H1 (cell line): ENCODE measurements around the gene RHEX. TPM values are rescaled to one million over a fixed set of nuclear protein-coding genes. Genes with fewer than 3 reads are reported as not detected.

Experiments
- CTCF ChIA-PET: fragments of 300-600 bp; sonication (Branson Sonifier 250); formaldehyde crosslinking; loops from one replicate; lab custom pipeline; 2021; ENCODE audit not compliant: partially characterized antibody; lab: Charles Lee
- POLR2A ChIA-PET: fragments of 300-600 bp; sonication (Branson Sonifier 250); formaldehyde crosslinking; loops from one replicate; lab custom pipeline; 2021; ENCODE audit warnings: inconsistent platforms; ENCODE audit not compliant: partially characterized antibody; lab: Charles Lee
- DNase-seq, 2 experiments: peaks; one replicate each; pipeline versions ENCODE4 v3.0.0 to v3.0.0-alpha.2; 2010 to 2022; ENCODE audit warnings: low spot score in 2 of 2, low read depth in 1 of 2, mixed read lengths in 1 of 2
- FAIRE-seq: peaks from 2 replicates; lab custom pipeline; 2011; peaks lifted over from hg19 to GRCh38; lab: Jason Lieb, UNC
- H2AFZ ChIP-seq: 2 replicates; pipeline ENCODE4 v1.8.1; 2012; ENCODE audit warnings: low read length, inconsistent platforms
- H2AK5ac ChIP-seq: 2 replicates; pipeline ENCODE4 v1.6.1; 2013; ENCODE audit warnings: low read depth, low read length
- H2BK120ac ChIP-seq: replicated peaks from 2 replicates; pipeline ENCODE3; 2013; ENCODE audit warnings: low read depth, low read length, inconsistent platforms
- H2BK12ac ChIP-seq: 2 replicates; pipeline ENCODE4 v1.6.1; 2013; ENCODE audit warnings: low read depth, low read length
- H2BK15ac ChIP-seq: 2 replicates; pipeline ENCODE4 v1.6.1; 2013; ENCODE audit warnings: low read length
- H2BK20ac ChIP-seq: 2 replicates; pipeline ENCODE4 v1.6.1; 2013; ENCODE audit warnings: low read length
- H2BK5ac ChIP-seq: 2 replicates; pipeline ENCODE4 v1.6.1; 2013; ENCODE audit warnings: low read depth, low read length
- H3K14ac ChIP-seq: 2 replicates; pipeline ENCODE4 v1.6.1; 2013; ENCODE audit warnings: inconsistent platforms; ENCODE audit not compliant: insufficient read length
- H3K18ac ChIP-seq: 2 replicates; pipeline ENCODE4 v1.6.1; 2013; ENCODE audit warnings: low read length; ENCODE audit errors: extremely low read depth
- H3K23ac ChIP-seq: 2 replicates; pipeline ENCODE4 v1.6.1; 2013; ENCODE audit warnings: inconsistent platforms; ENCODE audit not compliant: insufficient read length
- H3K23me2 ChIP-seq: 2 replicates; pipeline ENCODE4 v1.6.1; 2013; ENCODE audit warnings: low read depth, low read length
- H3K27ac ChIP-seq: 2 replicates; pipeline ENCODE4 v1.6.1; 2011; ENCODE audit warnings: low read depth, low read length, inconsistent platforms
- H3K27me3 ChIP-seq, 4 experiments: replicated peaks in 1 of 4; 1 replicate in 1 of 4; 2 replicates in 3 of 4; pipeline versions ENCODE4 v1.6.1 to v1.8.1; 2011 to 2013; ENCODE audit warnings: low read length in 3 of 4, mild to moderate bottlenecking in 3 of 4, inconsistent platforms in 2 of 4, mixed read lengths in 2 of 4, moderate library complexity in 1 of 4; ENCODE audit not compliant: control insufficient read depth in 3 of 4, insufficient read depth in 3 of 4; ENCODE audit errors: extremely low read depth in 1 of 4
- H3K36me3 ChIP-seq, 4 experiments: 2 replicates each; pipeline versions ENCODE4 v1.6.1 to v1.8.1; 2011 to 2013; ENCODE audit warnings: mild to moderate bottlenecking in 4 of 4, low read length in 3 of 4, moderate library complexity in 2 of 4, control low read depth in 1 of 4, inconsistent platforms in 1 of 4; ENCODE audit not compliant: insufficient read depth in 4 of 4, control insufficient read depth in 2 of 4
- H3K4ac ChIP-seq: replicated peaks from 2 replicates; pipeline ENCODE3; 2013; ENCODE audit warnings: low read length, low read depth, mixed read lengths, inconsistent platforms; ENCODE audit not compliant: insufficient read length
- H3K4me1 ChIP-seq, 4 experiments: replicated peaks in 1 of 4; 1 replicate in 1 of 4; 2 replicates in 3 of 4; pipeline versions ENCODE4 v1.6.1 to v1.8.1; 2011 to 2013; ENCODE audit warnings: low read length in 3 of 4, inconsistent platforms in 2 of 4, mixed read lengths in 1 of 4; ENCODE audit not compliant: insufficient read depth in 4 of 4, control insufficient read depth in 3 of 4
- H3K4me2 ChIP-seq, 2 experiments: 2 replicates each; pipeline versions ENCODE4 v1.6.1 to v1.8.1; 2011 to 2013; ENCODE audit warnings: low read depth in 2 of 2, low read length in 2 of 2, control low read depth in 1 of 2, inconsistent platforms in 1 of 2, mild to moderate bottlenecking in 1 of 2; ENCODE audit not compliant: insufficient read depth in 1 of 2
- H3K4me3 ChIP-seq, 4 experiments: fragments of 200-600, 300-600 bp in 1 of 4; sonication (generic), shearing (Covaris generic), sonication (Bioruptor Twin) in 1 of 4; 2 replicates each; pipeline versions ENCODE4 v1.5.1 to v1.8.1; 2011 to 2016; ENCODE audit warnings: low read length in 4 of 4, low read depth in 3 of 4, control low read depth in 2 of 4, inconsistent platforms in 2 of 4, mild to moderate bottlenecking in 2 of 4, mixed read lengths in 1 of 4, moderate library complexity in 1 of 4; ENCODE audit not compliant: insufficient read depth in 2 of 4; ENCODE audit errors: extremely low read depth in 1 of 4
- H3K56ac ChIP-seq: replicated peaks from 2 replicates; pipeline ENCODE3; 2013; ENCODE audit warnings: low read depth, mild to moderate bottlenecking, mixed read lengths, low read length, inconsistent platforms; ENCODE audit not compliant: insufficient read length
- H3K79me1 ChIP-seq: 2 replicates; pipeline ENCODE4 v1.6.1; 2013; ENCODE audit warnings: low read depth, low read length, control low read depth
- H3K79me2 ChIP-seq, 2 experiments: 2 replicates each; pipeline versions ENCODE4 v1.6.1 to v1.8.1; 2012 to 2013; ENCODE audit warnings: low read length in 2 of 2, mild to moderate bottlenecking in 2 of 2, inconsistent platforms in 1 of 2; ENCODE audit not compliant: insufficient read depth in 2 of 2, control insufficient read depth in 1 of 2
- H3K9ac ChIP-seq, 4 experiments: replicated peaks in 1 of 4; 1 replicate in 1 of 4; 2 replicates in 3 of 4; pipeline versions ENCODE4 v1.6.1 to v1.8.1; 2011 to 2013; ENCODE audit warnings: low read depth in 3 of 4, low read length in 3 of 4, control low read depth in 2 of 4, mild to moderate bottlenecking in 2 of 4, moderate library complexity in 2 of 4, inconsistent platforms in 1 of 4; ENCODE audit errors: extremely low read depth in 1 of 4
- H3K9me3 ChIP-seq, 2 experiments: 2 replicates each; pipeline versions ENCODE4 v1.6.1 to v1.8.1; 2012 to 2013; ENCODE audit warnings: mild to moderate bottlenecking in 2 of 2, moderate library complexity in 2 of 2, control low read depth in 1 of 2, inconsistent platforms in 1 of 2, low read depth in 1 of 2, low read length in 1 of 2, mixed read lengths in 1 of 2; ENCODE audit not compliant: insufficient read depth in 2 of 2
- H4K20me1 ChIP-seq, 2 experiments: replicated peaks in 1 of 2; 2 replicates each; pipeline versions ENCODE3 to v1.8.1; 2011 to 2013; ENCODE audit warnings: inconsistent platforms in 2 of 2, low read length in 2 of 2, mild to moderate bottlenecking in 1 of 2; ENCODE audit not compliant: insufficient read depth in 2 of 2, control insufficient read depth in 1 of 2
- H4K5ac ChIP-seq: 2 replicates; pipeline ENCODE4 v1.6.1; 2013; ENCODE audit warnings: low read length, low read depth, mixed read lengths, inconsistent platforms; ENCODE audit not compliant: insufficient read length
- H4K8ac ChIP-seq: 2 replicates; pipeline ENCODE4 v1.8.0; 2013; ENCODE audit warnings: mild to moderate bottlenecking, moderate library complexity, low read length, inconsistent platforms; ENCODE audit not compliant: insufficient read depth; ENCODE audit errors: extremely low read depth
- H4K91ac ChIP-seq: replicated peaks from 2 replicates; pipeline ENCODE3; 2013; ENCODE audit warnings: low read length, mixed read lengths, inconsistent platforms; ENCODE audit not compliant: insufficient read length
- CHD1 ChIP-seq: IDR thresholded peaks from 2 replicates; pipeline ENCODE4 v1.6.1; 2012; ENCODE audit warnings: low read depth, low read length, improper control_type of control experiment
- CHD2 ChIP-seq: IDR thresholded peaks from 2 replicates; pipeline ENCODE4 v1.6.1; 2012; ENCODE audit warnings: low read length, improper control_type of control experiment
- EGR1 ChIP-seq: IDR thresholded peaks from 2 replicates; pipeline ENCODE4 v1.6.1; 2011; ENCODE audit warnings: low read depth, low read length, borderline replicate concordance
- NANOG ChIP-seq: IDR thresholded peaks from 2 replicates; pipeline ENCODE4 v1.6.1; 2011; ENCODE audit warnings: low read length, low read depth, mild to moderate bottlenecking, inconsistent platforms; ENCODE audit not compliant: insufficient read depth, poor library complexity, severe bottlenecking
- RAD21 ChIP-seq, 2 experiments: IDR thresholded peaks in 1 of 2; conservative IDR thresholded peaks in 1 of 2; 2 replicates each; pipeline ENCODE4 v1.6.1; 2011; ENCODE audit warnings: low read depth in 2 of 2, low read length in 2 of 2, improper control_type of control experiment in 1 of 2, inconsistent platforms in 1 of 2, mild to moderate bottlenecking in 1 of 2, moderate library complexity in 1 of 2
- RNF2 ChIP-seq: fragments of 200-900, 300-1000 bp; sonication (generic); IDR thresholded peaks from 2 replicates; pipeline ENCODE4 v1.7.1; 2016; ENCODE audit warnings: borderline replicate concordance, low read depth, mild to moderate bottlenecking, antibody characterized with exemption, low read length; ENCODE audit not compliant: poor library complexity, severe bottlenecking; ENCODE audit errors: missing control alignments
- SP1 ChIP-seq: IDR thresholded peaks from 2 replicates; pipeline ENCODE4 v1.6.1; 2011; ENCODE audit warnings: low read depth, low read length
- TAF1 ChIP-seq: IDR thresholded peaks from 2 replicates; pipeline ENCODE4 v1.6.1; 2011; ENCODE audit warnings: mild to moderate bottlenecking, low read depth, low read length
- TBP ChIP-seq: IDR thresholded peaks from 2 replicates; pipeline ENCODE4 v1.6.1; 2011; ENCODE audit warnings: low read depth, low read length, improper control_type of control experiment
- WGBS, 2 experiments: shearing (Covaris generic) in 1 of 2; methylation state at CpG; one replicate each; pipeline versions ENCODE4 v1.1.6 to v1.1.7; 2013 to 2015; ENCODE audit warnings: low lambda C conversion rate in 2 of 2, mixed read lengths in 2 of 2, inconsistent platforms in 1 of 2, low coverage in 1 of 2, missing lambda C conversion rate in 1 of 2; ENCODE audit not compliant: insufficient replicate concordance in 2 of 2, insufficient coverage in 1 of 2, insufficient read length in 1 of 2; ENCODE audit errors: extremely low coverage in 1 of 2, missing lambda C conversion rate in 1 of 2; 5-methylcytosine and 5-hydroxymethylcytosine counted together
- polyA plus RNA-seq, 7 experiments: library from polyadenylated mRNA; depleted of rRNA in 3 of 7; stranded (reverse) in 5 of 7; unstranded in 2 of 7; fragments of >200 nt in 5 of 7; fragments of 200-250 nt in 2 of 7; gene quantifications; 1 replicate in 5 of 7; 2 replicates in 1 of 7; 4 replicates in 1 of 7; pipeline versions ENCODE4 v1.2.1 to v1.2.3, GENCODE V29; 2011 to 2013; ENCODE audit warnings: missing spikeins in 2 of 7, mixed read lengths in 2 of 7
- total RNA-seq: library from RNA; stranded (reverse); fragmentation: NEBNext Ultra II Directional; extraction: Animal tissue kit (Norgen Biotek cat#: 25700); gene quantifications from 2 replicates; pipeline ENCODE4 v1.2.1, GENCODE V29; 2021

The RHEX gene
- total and polyA plus RNA-seq, 2 of the 8 experiments (the other 6 are each of a cell fraction or from before 2014, with no cell fraction given) = not detected

GRCh38 chr1:206003854-206004800 lies 48.8 kb upstream of the RHEX start:
- no peaks in the 10 kb centered on the region; a peak in 1 of 7 replicates for H3K4me1 ChIP-seq
- no peaks in the 10 kb centered on the region for H3K79me1 ChIP-seq
- no peaks in the 10 kb centered on the region for H3K9me3 ChIP-seq
- CTCF ChIA-PET = interaction anchor here (1.3 to 1.7 kb wide), 4 partner anchors 13 to 102 kb away, joined by 3 to 7 read pairs (median 5); no protein-coding TSS in a partner anchor
- peaks cover 12% of the 10 kb centered on the region for H3K23me2 ChIP-seq
- 81 to 100% methylated on average over 4 to 7 of the region's 7 CpGs for WGBS, 2 experiments
- no peak overlapping the region for H4K5ac ChIP-seq
- POLR2A ChIA-PET = no interaction called here
- 0 out of 2 replicates have a peak overlapping the region, but pooled peaks have one; percentile 16 for H2BK20ac ChIP-seq
- H3K18ac ChIP-seq = no peak overlapping the region
- H4K20me1 ChIP-seq = peaks cover 0 to 11% of the 10 kb centered on the region in 2 experiments
- H3K14ac ChIP-seq = no peak overlapping the region
- H4K91ac ChIP-seq = peak overlapping the region; percentile 78
- H3K27me3 ChIP-seq = peaks cover 0 to 15% (median 3%) of the 10 kb centered on the region in 4 experiments; a peak in 5 of 7 replicates
- H3K9ac ChIP-seq = no peak overlapping the region; a peak in 1 of 7 replicates
- H3K4ac ChIP-seq = peak overlapping the region; percentile 64
- peak overlapping the region; percentile 99 for H3K56ac ChIP-seq
- no peak overlapping the region for H2AFZ ChIP-seq
- FAIRE-seq = no peak
- H3K27ac ChIP-seq = no peak overlapping the region
- peak overlapping the region; percentile 46; the same call in 1 of the 2 replicates for H2BK5ac ChIP-seq
- H2BK120ac ChIP-seq = no peak overlapping the region
- peak overlapping the region; percentile 68 for H2AK5ac ChIP-seq
- peak overlapping the region; percentile 56; the same call in 1 of the 2 replicates for H2BK12ac ChIP-seq
- H3K4me3 ChIP-seq = no peak overlapping the region
- DNase-seq = no peak
- no peak for TF ChIP-seq CHD1
- no peak for TF ChIP-seq TAF1
- no peak for TF ChIP-seq TBP
- no peak for TF ChIP-seq RNF2
- no peak for TF ChIP-seq SP1
- TF ChIP-seq RAD21 (IDR thresholded peaks at IDR 0.05 in 1 of 2, conservative IDR thresholded peaks at IDR 0.05 in 1 of 2; ENCODE audit: low read depth in 2 of 2, low read length in 2 of 2) = no peak
- no peak for TF ChIP-seq CHD2
- no peak for TF ChIP-seq EGR1
- TF ChIP-seq NANOG = no peak
- no peak overlapping the region for H3K4me2 ChIP-seq
- H3K23ac ChIP-seq = peak overlapping the region; percentile 73
- H3K79me2 ChIP-seq = no peaks in the 10 kb centered on the region; a peak in 1 of 4 replicates
- no peak overlapping the region for H4K8ac ChIP-seq
- H2BK15ac ChIP-seq = peak overlapping the region; percentile 53
- no peaks in the 10 kb centered on the region for H3K36me3 ChIP-seq
